Skeletal muscle tissue (tissue), 4 donors: ENCODE results near the gene CTSG. TPM values are rescaled to one million over a fixed set of nuclear protein-coding genes. Genes with fewer than 3 reads are reported as not detected.
"Not testable (repeated sequence)": the region's sequence is repeated elsewhere in the genome, so short reads cannot be mapped to it uniquely, and the experiment has no call there.

Experiments used
- H3K27ac ChIP-seq: one replicate; pipeline ENCODE4 v1.7.0; 2013; ENCODE audit warnings: mild to moderate bottlenecking, low read depth, low read length, inconsistent platforms
- H3K27me3 ChIP-seq, 3 donors: one replicate each; pipeline ENCODE4 v1.7.0; 2013; ENCODE audit warnings: low read length in 3 of 3; ENCODE audit not compliant: control insufficient read depth in 3 of 3, insufficient read depth in 3 of 3
- H3K36me3 ChIP-seq, 3 donors: one replicate each; pipeline ENCODE4 v1.7.0; 2013; ENCODE audit warnings: low read length in 3 of 3; ENCODE audit not compliant: control insufficient read depth in 3 of 3, insufficient read depth in 3 of 3
- H3K4me1 ChIP-seq, 3 donors: one replicate each; pipeline ENCODE4 v1.7.0; 2013; ENCODE audit warnings: low read length in 3 of 3, mild to moderate bottlenecking in 3 of 3; ENCODE audit not compliant: control insufficient read depth in 3 of 3, insufficient read depth in 3 of 3
- H3K4me3 ChIP-seq, 3 donors: one replicate each; pipeline ENCODE4 v1.7.0; 2013; ENCODE audit warnings: low read length in 3 of 3
- H3K9ac ChIP-seq, 3 donors: one replicate each; pipeline ENCODE4 v1.7.0; 2013; ENCODE audit warnings: low read length in 3 of 3, mild to moderate bottlenecking in 3 of 3, moderate library complexity in 2 of 3, low read depth in 1 of 3
- H3K9me3 ChIP-seq, 3 donors: one replicate each; pipeline ENCODE4 v1.7.0; 2013; ENCODE audit warnings: low read length in 3 of 3; ENCODE audit not compliant: control insufficient read depth in 3 of 3
- total RNA-seq: library from RNA; depleted of rRNA; stranded (reverse); fragments of >200 nt; gene quantifications from one replicate; pipeline ENCODE4 v1.2.3, GENCODE V29; 2014
- donor health status: Osteomylitis.

Gene CTSG
- total RNA-seq, 1 donor from 2014 or later = 0.52 TPM

DNA sequence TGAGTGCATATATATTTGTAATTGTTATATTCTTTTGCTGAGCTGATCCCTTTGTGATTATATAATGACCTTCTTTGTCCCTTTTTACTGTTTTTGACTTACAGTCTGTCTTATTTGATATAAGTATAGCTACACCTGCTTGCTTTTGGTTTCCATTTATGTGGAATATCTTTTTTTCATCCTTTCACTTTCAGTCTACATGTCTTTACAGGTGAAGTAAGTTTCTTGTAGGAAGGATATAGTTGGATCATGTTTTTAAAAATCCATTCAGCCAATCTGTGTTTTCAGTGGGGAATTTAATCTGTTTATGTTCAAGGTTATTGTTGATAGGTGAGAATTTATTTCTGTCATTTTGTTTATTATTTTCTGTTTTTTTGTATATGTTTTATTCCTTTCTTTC is 21.4 kb upstream of the CTSG start:
- no peak overlapping the region for H3K9ac ChIP-seq

GRCh38 chr14:24595073-24595808 is 19.2 kb upstream of the CTSG start:
- no peak overlapping the region for H3K27ac ChIP-seq
- peaks cover 0 to 7% (median 3%) of the 10 kb centered on the region in 3 donors for H3K9me3 ChIP-seq
- no peaks in the 10 kb centered on the region for H3K4me1 ChIP-seq
- no peaks in the 10 kb centered on the region for H3K36me3 ChIP-seq
- no peak overlapping the region for H3K4me3 ChIP-seq
- no peaks in the 10 kb centered on the region for H3K27me3 ChIP-seq
- no peak overlapping the region for H3K9ac ChIP-seq

More for the DNA sequence above, 21.4 kb upstream of the CTSG start:
- Histone ChIP-seq H3K27ac (no peak overlapping the region), H3K4me3 (no peak overlapping the region), H3K36me3 (no peaks in the 10 kb centered on the region), H3K4me1 (no peaks in the 10 kb centered on the region), H3K27me3 (peaks cover 0 to 2% (median 0%) of the 10 kb centered on the region in 3 donors), H3K9me3 (peaks cover 0 to 7% (median 6%) of the 10 kb centered on the region in 3 donors)

- H3K9ac ChIP-seq, H3K27me3 ChIP-seq, H3K9me3 ChIP-seq, H3K36me3 ChIP-seq, H3K4me3 ChIP-seq, H3K27ac ChIP-seq, H3K4me1 ChIP-seq: not testable (repeated sequence)
Observed at GRCh38 chr14:24591004-24591403, 15.0 kb upstream of the CTSG start.

- not testable (repeated sequence) for H3K4me1 ChIP-seq, H3K9ac ChIP-seq, H3K27me3 ChIP-seq, H3K36me3 ChIP-seq, H3K27ac ChIP-seq, H3K4me3 ChIP-seq, H3K9me3 ChIP-seq
Observed at GRCh38 chr14:24584402-24584801, 8.4 kb upstream of the CTSG start.

- no peaks in the 10 kb centered on the region for H3K4me1 ChIP-seq
- no peaks in the 10 kb centered on the region for H3K9me3 ChIP-seq
- no peaks in the 10 kb centered on the region for H3K36me3 ChIP-seq
- H3K9ac ChIP-seq = no peak overlapping the region
- no peak overlapping the region for H3K4me3 ChIP-seq
- no peak overlapping the region for H3K27ac ChIP-seq
- H3K27me3 ChIP-seq = no peaks in the 10 kb centered on the region
Observed at GRCh38 chr14:24578558-24578957, 2.5 kb upstream of the CTSG start.

- no peak overlapping the region for H3K4me3 ChIP-seq
- H3K9ac ChIP-seq = no peak overlapping the region
- H3K27ac ChIP-seq = no peak overlapping the region
- no peaks in the 10 kb centered on the region for H3K27me3 ChIP-seq
- no peaks in the 10 kb centered on the region for H3K9me3 ChIP-seq
- H3K4me1 ChIP-seq = no peaks in the 10 kb centered on the region
- H3K36me3 ChIP-seq = no peaks in the 10 kb centered on the region
Observed at GRCh38 chr14:24576771-24577170, 721 bp upstream of the CTSG start.

DNA sequence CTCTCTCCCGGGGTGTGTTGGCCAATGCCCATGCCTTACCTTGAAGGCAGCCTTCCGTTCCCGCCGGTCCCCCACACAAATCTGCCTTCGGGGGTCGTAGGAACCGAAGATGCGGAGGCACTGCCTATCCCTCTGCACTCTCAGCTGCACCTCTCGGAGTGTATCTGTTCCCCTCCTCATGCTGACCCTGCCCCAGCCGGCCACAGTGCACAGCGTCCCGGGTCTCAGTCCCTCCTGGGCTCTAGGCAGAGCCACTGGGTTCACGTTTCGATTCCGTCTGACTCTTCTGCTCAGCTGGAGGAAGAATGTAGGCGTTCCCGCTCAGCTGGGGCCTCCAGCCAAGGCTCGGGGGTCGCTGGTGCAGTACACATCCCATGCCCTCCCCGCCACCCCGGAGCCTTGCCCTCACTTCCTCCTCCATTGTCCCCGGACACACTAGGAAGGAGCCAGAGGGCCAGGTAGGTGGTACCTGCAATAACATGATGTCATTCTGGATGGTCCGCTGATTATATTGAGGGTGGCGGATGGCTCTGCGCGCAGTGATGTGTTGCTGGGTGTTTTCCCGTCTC is 1.8 kb downstream of the CTSG start:
- Histone ChIP-seq H3K9me3 (no peaks in the 10 kb centered on the region), H3K36me3 (no peaks in the 10 kb centered on the region), H3K4me3 (no peak overlapping the region), H3K27ac (no peak overlapping the region), H3K4me1 (no peaks in the 10 kb centered on the region), H3K9ac (no peak overlapping the region), H3K27me3 (no peaks in the 10 kb centered on the region)

DNA sequence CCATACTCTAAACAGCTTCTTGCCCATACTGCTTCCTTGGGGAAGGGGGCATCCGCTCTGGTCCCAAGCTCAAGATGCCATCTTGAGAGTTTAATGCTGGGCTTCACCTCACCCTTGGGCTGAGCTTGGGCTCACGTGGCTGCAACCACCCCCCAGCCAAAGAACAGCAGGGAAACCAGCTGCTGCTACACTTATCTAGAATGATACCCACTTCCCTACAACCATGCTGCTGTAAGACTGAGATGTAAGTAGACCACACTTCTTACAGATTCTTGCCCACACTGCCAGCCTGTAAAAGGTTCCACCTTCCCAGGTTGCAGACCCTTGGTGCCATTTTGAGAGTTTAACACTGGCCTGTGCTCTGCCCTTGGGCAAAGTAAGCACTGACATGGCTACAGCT is 9.7 kb downstream of the CTSG start:
- no peak overlapping the region for H3K27ac ChIP-seq
- H3K27me3 ChIP-seq = no peaks in the 10 kb centered on the region
- no peak overlapping the region for H3K4me3 ChIP-seq
- H3K4me1 ChIP-seq = no peaks in the 10 kb centered on the region
- no peak overlapping the region for H3K9ac ChIP-seq
- peaks cover 2 to 9% (median 3%) of the 10 kb centered on the region in 3 donors for H3K9me3 ChIP-seq
- no peaks in the 10 kb centered on the region for H3K36me3 ChIP-seq

DNA sequence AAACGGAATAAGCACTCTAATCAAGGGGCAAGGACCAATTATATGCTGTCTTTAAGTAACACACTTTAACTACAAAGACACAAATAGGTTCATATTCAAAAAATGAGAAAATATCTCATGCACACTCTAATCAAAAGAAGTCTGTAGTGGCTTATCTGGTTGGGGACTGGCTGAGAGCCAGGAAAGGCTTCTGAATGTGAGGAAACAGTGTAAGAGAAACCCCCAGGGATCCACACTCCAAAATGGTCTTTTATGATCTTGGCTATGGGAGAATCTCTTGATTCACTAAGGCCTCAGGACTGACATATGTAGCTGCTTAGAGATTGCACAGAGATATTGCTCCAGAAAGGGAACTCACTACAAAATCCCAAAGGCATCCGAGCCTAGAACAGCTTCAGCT is 10.3 kb downstream of the CTSG start:
- no peak overlapping the region for H3K9ac ChIP-seq
- no peaks in the 10 kb centered on the region for H3K27me3 ChIP-seq
- H3K9me3 ChIP-seq = peaks cover 2 to 9% (median 3%) of the 10 kb centered on the region in 3 donors
- H3K4me3 ChIP-seq = no peak overlapping the region
- no peaks in the 10 kb centered on the region for H3K4me1 ChIP-seq
- H3K36me3 ChIP-seq = no peaks in the 10 kb centered on the region
- no peak overlapping the region for H3K27ac ChIP-seq

DNA sequence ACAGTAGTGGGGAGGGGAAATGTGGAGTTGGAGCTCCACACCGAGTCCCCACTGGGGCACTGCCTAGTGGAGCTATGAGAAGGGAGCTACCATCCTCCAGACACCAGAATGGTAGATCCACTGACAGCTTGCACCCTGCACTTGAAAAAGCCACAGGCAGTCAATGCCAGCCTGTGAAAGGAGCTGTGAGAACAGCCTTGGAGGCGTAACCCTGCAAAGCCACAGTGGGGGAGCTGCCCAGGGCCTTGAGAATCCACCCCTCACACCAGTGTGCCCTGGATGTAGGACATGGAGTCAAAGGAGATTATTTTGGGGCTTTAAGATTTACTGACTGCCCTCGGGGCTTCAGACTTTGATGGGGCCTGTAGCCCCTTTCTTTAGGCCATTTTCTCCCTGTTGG is 12.5 kb downstream of the CTSG start:
- no peaks in the 10 kb centered on the region for H3K36me3 ChIP-seq
- H3K4me3 ChIP-seq = no peak overlapping the region
- no peak overlapping the region for H3K9ac ChIP-seq
- H3K9me3 ChIP-seq = peaks cover 2 to 9% (median 3%) of the 10 kb centered on the region in 3 donors
- no peak overlapping the region for H3K27ac ChIP-seq
- no peaks in the 10 kb centered on the region for H3K27me3 ChIP-seq
- no peaks in the 10 kb centered on the region for H3K4me1 ChIP-seq
